Measurements from ENCODE around the gene P2RX3. TPM values are rescaled to one million over a fixed set of nuclear protein-coding genes. Genes with fewer than 3 reads are reported as not detected.

Gene P2RX3
- not detected in 2 replicates for total RNA-seq

DNA sequence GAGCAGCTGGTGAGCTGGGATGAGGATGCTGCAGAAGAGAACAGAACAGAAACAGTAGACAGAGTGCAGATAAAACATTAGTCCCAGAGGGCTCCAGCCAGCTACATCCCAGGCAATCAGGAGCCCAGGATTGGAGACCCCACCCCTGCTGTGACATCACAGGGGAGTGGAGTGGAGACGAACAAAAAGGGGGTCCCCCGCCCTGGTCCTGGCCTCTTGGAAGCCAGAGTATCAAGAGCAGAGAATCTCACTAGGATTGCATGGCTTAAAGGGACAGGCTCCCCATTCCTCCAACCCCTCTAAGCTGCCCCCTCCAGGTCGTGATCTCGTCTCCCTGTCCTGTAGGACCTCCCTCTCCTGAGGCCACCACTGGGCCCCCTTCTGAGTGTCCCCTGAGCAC lies at the start of gene P2RX3:
Gene P2RX3, plus strand, starts transcription at position 211 of the 400 bp plus-strand sequence. CDS start 199 bp downstream, outside the sequence.

GRCh38 chr11:57324886-57325734 lies 13.0 kb upstream of the P2RX3 start, which contains the start of gene TNKS1BP1:
TSS of gene TNKS1BP1 (minus strand) at chr11:57324952. CDS start at chr11:57321885, 3,067 bp downstream.

DNA sequence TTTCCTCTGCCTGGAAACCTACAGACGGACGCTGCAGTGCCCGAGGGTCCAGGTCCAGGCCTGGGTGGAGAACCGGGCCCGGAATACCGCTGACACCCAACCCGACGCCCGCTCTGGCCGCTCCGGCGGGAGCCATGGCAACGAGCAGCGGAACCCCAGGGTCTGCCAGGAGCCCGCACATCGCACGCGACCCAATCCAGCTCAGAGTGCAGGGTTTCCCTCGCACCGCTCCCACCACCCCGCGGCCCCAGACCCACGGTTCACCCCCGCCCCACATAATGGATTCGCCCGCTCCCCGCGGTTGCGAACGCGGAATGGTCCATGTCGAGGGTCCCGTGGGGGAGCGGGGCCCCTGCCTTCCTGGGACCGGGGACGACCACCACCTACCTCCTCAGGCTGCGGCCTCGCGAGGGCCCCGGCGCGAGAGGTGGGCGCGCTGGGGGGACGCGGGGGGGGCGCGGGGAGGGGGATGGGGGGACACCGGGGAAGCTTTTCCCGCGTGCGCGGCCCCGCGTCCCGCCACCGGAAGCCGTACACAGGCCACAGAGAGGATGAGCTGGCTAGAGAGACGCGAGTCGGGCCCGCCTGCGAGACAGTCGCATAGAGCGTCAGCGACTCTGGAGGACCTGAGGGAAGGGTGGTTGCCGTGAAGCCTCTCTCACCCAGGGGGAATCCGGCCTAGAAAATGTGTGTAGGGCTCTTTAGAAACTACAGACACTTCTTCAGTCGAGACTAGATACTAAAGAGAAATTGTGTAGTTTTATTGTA lies 2.6 kb upstream of the P2RX3 start, which contains the start of gene SSRP1:
Gene SSRP1, minus strand, starts transcription at position 550 of the 768 bp plus-strand sequence. CDS start 771 bp downstream, outside the sequence.

GRCh38 chr11:57380975-57381374 lies 42.8 kb downstream of the P2RX3 start, which contains the start of gene PRG3:
TSS of gene PRG3 (minus strand) at chr11:57381150. CDS start at chr11:57380708, 442 bp downstream.

GRCh38 chr11:57390535-57390934 lies 52.4 kb downstream of the P2RX3 start, which contains the start of gene PRG2:
TSS of gene PRG2 (minus strand) at chr11:57390650. CDS start at chr11:57389944, 706 bp downstream.

Other genes with a start within 250 kb of the P2RX3 start
- gene LRRC55, start 156.4 kb upstream of the P2RX3 start, total RNA-seq: not detected in 2 replicates
- gene APLNR, start 101.1 kb upstream of the P2RX3 start, total RNA-seq: not detected in 2 replicates
- 90.4 and 93.2 TPM in 2 replicates for gene TNKS1BP1, start 13.4 kb upstream of the P2RX3 start, total RNA-seq
- gene SSRP1, start 2.5 kb upstream of the P2RX3 start, total RNA-seq: 79.5 and 155 TPM in 2 replicates
- gene PRG3, start 42.8 kb downstream of the P2RX3 start, total RNA-seq: not detected in 2 replicates
- 0.11 and 0.37 TPM in 2 replicates for gene PRG2, start 52.3 kb downstream of the P2RX3 start, total RNA-seq
- gene SLC43A3, start 88.8 kb downstream of the P2RX3 start, total RNA-seq: 85.2 and 98.7 TPM in 2 replicates
- gene RTN4RL2, start 122.2 kb downstream of the P2RX3 start, total RNA-seq: under 0.01 and 0.25 TPM in 2 replicates
- gene SLC43A1, start 177.3 kb downstream of the P2RX3 start, total RNA-seq: 18.0 and 22.5 TPM in 2 replicates
- gene TIMM10, start 192.4 kb downstream of the P2RX3 start, total RNA-seq: 47.5 and 65.8 TPM in 2 replicates
- gene SMTNL1, start 199.2 kb downstream of the P2RX3 start, total RNA-seq: not detected in 2 replicates
- gene UBE2L6, start 229.3 kb downstream of the P2RX3 start, total RNA-seq: 36.4 and 50.7 TPM in 2 replicates